Measurements from ENCODE around the gene CD248.

CD248 gene

GRCh38 chr11:66275984-66276612, 40.7 kb downstream of the CD248 start:
- no peak for TF ChIP-seq CTCF (IDR thresholded peaks at IDR 0.05)
- TF ChIP-seq ZFX (IDR thresholded peaks at IDR 0.05; ENCODE audit: borderline replicate concordance), result no peak
- H3K27ac ChIP-seq, result no peak overlapping the region

GRCh38 chr11:66275396-66275795, 41.4 kb downstream of the CD248 start:
- peak overlapping the region; percentile 27; the same call in 1 of the 2 replicates for H3K27ac ChIP-seq
- TF ChIP-seq CTCF (IDR thresholded peaks at IDR 0.05) (no peak), ZFX (IDR thresholded peaks at IDR 0.05; ENCODE audit: borderline replicate concordance) (no peak)

GRCh38 chr11:66274219-66274618, 42.6 kb downstream of the CD248 start:
- peak overlapping the region; percentile 27; the same call in 1 of the 2 replicates for H3K27ac ChIP-seq
- TF ChIP-seq CTCF (IDR thresholded peaks at IDR 0.05) (no peak), ZFX (IDR thresholded peaks at IDR 0.05; ENCODE audit: borderline replicate concordance) (no peak)

- no peak overlapping the region for H3K27ac ChIP-seq
- TF ChIP-seq CTCF (IDR thresholded peaks at IDR 0.05) (no peak), ZFX (IDR thresholded peaks at IDR 0.05; ENCODE audit: borderline replicate concordance) (no peak)
Observed at GRCh38 chr11:66272596-66272995, 44.2 kb downstream of the CD248 start.

GRCh38 chr11:66271816-66272215, 45.0 kb downstream of the CD248 start:
- H3K27ac ChIP-seq, result no peak overlapping the region; the same call in 1 of the 2 replicates
- TF ChIP-seq ZFX (IDR thresholded peaks at IDR 0.05; ENCODE audit: borderline replicate concordance), result no peak
- no peak for TF ChIP-seq CTCF (IDR thresholded peaks at IDR 0.05)

GRCh38 chr11:66268952-66269905, 47.6 kb downstream of the CD248 start:
- H3K27ac ChIP-seq, result peak overlapping the region; percentile 93
- TF ChIP-seq CTCF (IDR thresholded peaks at IDR 0.05) (peak; percentile 24; the same call in 1 of the 2 replicates), ZFX (IDR thresholded peaks at IDR 0.05; ENCODE audit: borderline replicate concordance) (no peak)
